GM06990 (cell line): ENCODE results near the gene WDR38.
A peak's percentile ranks its signal among the peaks of the same experiment; 100 is the strongest.

ENCODE experiments used
- DNase-seq: peaks from one replicate; pipeline ENCODE4 v3.0.0-alpha.2; 2011; ENCODE audit not compliant: insufficient read length; ENCODE audit errors: extremely low read depth
- H3K27me3 ChIP-seq: replicated peaks from 2 replicates; pipeline ENCODE4 v1.6.0; 2011; ENCODE audit warnings: low read length; ENCODE audit not compliant: control insufficient read depth, insufficient read depth
- H3K36me3 ChIP-seq: 2 replicates; pipeline ENCODE4 v1.5.1; 2011; ENCODE audit warnings: low read length; ENCODE audit not compliant: control insufficient read depth, insufficient read depth
- H3K4me3 ChIP-seq: replicated peaks from 2 replicates; pipeline ENCODE4 v1.5.1; 2011; ENCODE audit warnings: low read depth, mild to moderate bottlenecking, control low read depth, low read length
- CTCF ChIP-seq: IDR thresholded peaks from 2 replicates; pipeline ENCODE4 v1.5.1; 2011; ENCODE audit warnings: low read length, control low read depth, mild to moderate bottlenecking, inconsistent platforms; ENCODE audit not compliant: insufficient read depth, poor library complexity, severe bottlenecking

Gene WDR38

GRCh38 chr9:124860582-124861341 is 7.5 kb downstream of the WDR38 start:
- H3K4me3 ChIP-seq, result peak overlapping the region; percentile 95
- TF ChIP-seq CTCF, result no peak
- H3K36me3 ChIP-seq, result peaks cover 38% of the 10 kb centered on the region
- no peak for DNase-seq
- no peaks in the 10 kb centered on the region for H3K27me3 ChIP-seq

- Histone ChIP-seq H3K4me3 (peak within 1 kb of the TSS; percentile 95), H3K36me3 (peaks cover 35% of the 10 kb centered on the region), H3K27me3 (no peaks in the 10 kb centered on the region)
- TF ChIP-seq CTCF, result peak; percentile 22
- DNase-seq, result peak; percentile 98
Measured at GRCh38 chr9:124861342-124862229, 8.3 kb downstream of the WDR38 start, which contains the start of the genes ARPC5L and RPL35. Gene ARPC5L (plus strand): TSS chr9:124862130. CDS start chr9:124869291, 7,161 bp downstream. Gene RPL35 (minus strand): TSS chr9:124861957. CDS start chr9:124861912, 45 bp downstream.

- no peak for TF ChIP-seq CTCF
- no peak for DNase-seq
- Histone ChIP-seq H3K4me3 (no peak overlapping the region), H3K27me3 (no peaks in the 10 kb centered on the region), H3K36me3 (peaks cover 18% of the 10 kb centered on the region)
Measured at GRCh38 chr9:124863371-124863871, 10.2 kb downstream of the WDR38 start.

- Histone ChIP-seq H3K27me3 (no peaks in the 10 kb centered on the region), H3K36me3 (peaks cover 18% of the 10 kb centered on the region), H3K4me3 (peak overlapping the region; percentile 96)
- DNase-seq, result peak; percentile 93
- TF ChIP-seq CTCF, result peak; percentile 52
Measured at GRCh38 chr9:124868511-124869465, 15.5 kb downstream of the WDR38 start.

GRCh38 chr9:124869466-124869985 is 16.3 kb downstream of the WDR38 start:
- Histone ChIP-seq H3K36me3 (peaks cover 22% of the 10 kb centered on the region), H3K27me3 (no peaks in the 10 kb centered on the region), H3K4me3 (peak overlapping the region; percentile 96)
- TF ChIP-seq CTCF, result no peak
- no peak for DNase-seq
